SK-N-SH (cell line): Measurements from ENCODE around the gene PLB1. TPM values are rescaled to one million over a fixed set of nuclear protein-coding genes. Genes with fewer than 3 reads are reported as not detected.

Source experiments
- CTCF ChIA-PET: fragments of 300-600, 350-600 bp; formaldehyde crosslinking; extraction: SDS; loops from one replicate; lab custom pipeline; 2021; lab: Yijun Ruan, JAX
- POLR2A ChIA-PET: fragments of 350-600 bp; sonication (Branson Sonifier 250); formaldehyde crosslinking; extraction: SDS; loops from one replicate; lab custom pipeline; 2020; ENCODE audit warnings: antibody characterized with exemption, inconsistent platforms; lab: Yijun Ruan, JAX
- DNase-seq: peaks from one replicate; pipeline ENCODE4 v3.0.0; 2012
- H2AFZ ChIP-seq: fragments of 200-600 bp; sonication (generic); 2 replicates; pipeline ENCODE4 v1.8.1; 2016; ENCODE audit warnings: antibody characterized with exemption, mild to moderate bottlenecking, low read depth
- H3F3A ChIP-seq: fragments of 200-600 bp; sonication (generic); replicated peaks from 2 replicates; pipeline ENCODE3; 2016; ENCODE audit warnings: antibody characterized with exemption, mild to moderate bottlenecking; ENCODE audit not compliant: insufficient read depth
- H3K27ac ChIP-seq, 2 experiments: fragments of 200-500 bp in 1 of 2; fragments of 200-600 bp in 1 of 2; sonication (Bioruptor generic) in 1 of 2; sonication (generic), shearing (Covaris generic) in 1 of 2; 2 replicates each; pipeline versions ENCODE4 v1.5.1 to v1.6.1; 2014 to 2016; ENCODE audit warnings: low read depth in 2 of 2, inconsistent platforms in 1 of 2, low read length in 1 of 2, mild to moderate bottlenecking in 1 of 2, mixed read lengths in 1 of 2
- H3K27me3 ChIP-seq: fragments of 200-600 bp; sonication (generic), shearing (Covaris generic); 2 replicates; pipeline ENCODE4 v1.6.1; 2016; ENCODE audit warnings: mixed run types; ENCODE audit not compliant: insufficient read depth
- H3K36me3 ChIP-seq, 2 experiments: fragments of 200-500 bp in 1 of 2; fragments of 200-600 bp in 1 of 2; sonication (Bioruptor generic) in 1 of 2; sonication (generic) in 1 of 2; replicated peaks in 1 of 2; 2 replicates each; pipeline versions ENCODE3 to v1.5.1; 2014 to 2016; ENCODE audit warnings: low read length in 1 of 2, mild to moderate bottlenecking in 1 of 2; ENCODE audit not compliant: insufficient read depth in 2 of 2, control insufficient read depth in 1 of 2
- H3K4me1 ChIP-seq, 2 experiments: fragments of 200-500 bp in 1 of 2; fragments of 200-600 bp in 1 of 2; sonication (Bioruptor generic) in 1 of 2; sonication (generic), shearing (Covaris generic) in 1 of 2; 2 replicates each; pipeline versions ENCODE4 v1.5.1 to v1.6.1; 2014 to 2016; ENCODE audit warnings: low read depth in 1 of 2, low read length in 1 of 2, mixed run types in 1 of 2; ENCODE audit not compliant: insufficient read depth in 2 of 2, control insufficient read depth in 1 of 2
- H3K4me2 ChIP-seq: fragments of 200-600 bp; sonication (generic), shearing (Covaris generic); 2 replicates; pipeline ENCODE4 v1.6.1; 2017; ENCODE audit warnings: mixed run types
- H3K4me3 ChIP-seq, 2 experiments: fragments of 200-500 bp in 1 of 2; fragments of 200-600 bp in 1 of 2; sonication (Bioruptor generic) in 1 of 2; sonication (generic), shearing (Covaris generic) in 1 of 2; 2 replicates each; pipeline versions ENCODE4 v1.5.1 to v1.8.1; 2014 to 2016; ENCODE audit warnings: low read depth in 2 of 2, inconsistent platforms in 1 of 2, low read length in 1 of 2, mild to moderate bottlenecking in 1 of 2, mixed read lengths in 1 of 2, moderate library complexity in 1 of 2
- H3K79me2 ChIP-seq: fragments of 200-600 bp; sonication (generic); 2 replicates; pipeline ENCODE4 v1.8.1; 2017; ENCODE audit warnings: mild to moderate bottlenecking; ENCODE audit not compliant: insufficient read depth
- H3K9ac ChIP-seq: fragments of 200-600 bp; sonication (generic); 2 replicates; pipeline ENCODE4 v1.6.1; 2017; ENCODE audit warnings: mixed run types
- H3K9me2 ChIP-seq: fragments of 200-600 bp; sonication (generic); 2 replicates; pipeline ENCODE4 v1.6.1; 2017; ENCODE audit warnings: mixed run types
- H3K9me3 ChIP-seq: fragments of 200-600 bp; sonication (generic); 2 replicates; pipeline ENCODE4 v1.6.1; 2017; ENCODE audit warnings: mixed run types, mild to moderate bottlenecking, moderate library complexity
- H4K20me1 ChIP-seq: fragments of 200-600 bp; sonication (generic); 2 replicates; pipeline ENCODE4 v1.6.1; 2017; ENCODE audit warnings: mild to moderate bottlenecking, mixed run types; ENCODE audit not compliant: insufficient read depth
- CHD2 ChIP-seq: fragments of 150-350 bp; IDR thresholded peaks from 2 replicates; pipeline ENCODE4 v1.6.1; 2018; ENCODE audit warnings: low read length; ENCODE audit not compliant: partially characterized antibody
- CTCF ChIP-seq: fragments of 200-600 bp; sonication (generic); IDR thresholded peaks from 2 replicates; pipeline ENCODE4 v1.6.1; 2017; ENCODE audit warnings: antibody characterized with exemption, mild to moderate bottlenecking, moderate library complexity
- ELF1 ChIP-seq: IDR thresholded peaks from 2 replicates; pipeline ENCODE4 v1.4.0; 2012
- EP300 ChIP-seq, 2 experiments: IDR thresholded peaks; 2 replicates each; pipeline versions ENCODE4 v1.4.0 to v1.6.1; 2012; ENCODE audit warnings: borderline replicate concordance in 1 of 2, low read depth in 1 of 2, low read length in 1 of 2
- EZH2phosphoT487 ChIP-seq: fragments of 200-600 bp; sonication (generic); IDR thresholded peaks from 2 replicates; pipeline ENCODE4 v1.6.1; 2017; ENCODE audit warnings: low read depth, mixed run types, mild to moderate bottlenecking, antibody characterized with exemption, moderate library complexity, borderline replicate concordance
- FOXM1 ChIP-seq: IDR thresholded peaks from 2 replicates; pipeline ENCODE4 v1.4.0; 2012; ENCODE audit warnings: low read depth, mild to moderate bottlenecking
- GATA2 ChIP-seq: sonication (generic); formaldehyde crosslinking; IDR thresholded peaks from 2 replicates; pipeline ENCODE4 v1.5.0; 2020; ENCODE audit warnings: mild to moderate bottlenecking, missing genetic modification reagents
- IRF3 ChIP-seq: fragments of 150-350 bp; IDR thresholded peaks from 2 replicates; pipeline ENCODE4 v1.6.1; 2016; ENCODE audit warnings: mild to moderate bottlenecking, low read depth, low read length
- MAX ChIP-seq: IDR thresholded peaks from 2 replicates; pipeline ENCODE4 v1.4.0; 2012; ENCODE audit warnings: low read depth
- MEF2A ChIP-seq: IDR thresholded peaks from 2 replicates; pipeline ENCODE4 v1.4.0; 2012; ENCODE audit warnings: low read depth, borderline replicate concordance
- MXI1 ChIP-seq: IDR thresholded peaks from 2 replicates; pipeline ENCODE4 v1.6.1; 2012; ENCODE audit warnings: mild to moderate bottlenecking, low read depth, low read length, improper control_type of control experiment
- PBX3 ChIP-seq: IDR thresholded peaks from 2 replicates; pipeline ENCODE4; 2012
- REST ChIP-seq: IDR thresholded peaks from 2 replicates; pipeline ENCODE4 v1.6.1; 2012; ENCODE audit warnings: mild to moderate bottlenecking, low read depth, low read length, moderate library complexity
- SIN3A ChIP-seq: IDR thresholded peaks from 2 replicates; pipeline ENCODE4 v1.6.1; 2012; ENCODE audit warnings: low read depth, mild to moderate bottlenecking, low read length, moderate library complexity, borderline replicate concordance
- SMC3 ChIP-seq: IDR thresholded peaks from 2 replicates; pipeline ENCODE4 v1.6.1; 2012; ENCODE audit warnings: low read depth, low read length, improper control_type of control experiment
- TEAD4 ChIP-seq: IDR thresholded peaks from 2 replicates; pipeline ENCODE4 v1.4.0; 2012; ENCODE audit warnings: mild to moderate bottlenecking, borderline replicate concordance; ENCODE audit not compliant: insufficient read depth
- USF2 ChIP-seq: fragments of 150-350 bp; IDR thresholded peaks from 2 replicates; pipeline ENCODE4 v1.6.1; 2017; ENCODE audit warnings: antibody characterized with exemption, low read length, low read depth, borderline replicate concordance
- YY1 ChIP-seq: IDR thresholded peaks from 2 replicates; pipeline ENCODE4 v1.4.0; 2012; ENCODE audit warnings: low read depth, mild to moderate bottlenecking
- WGBS: methylation state at CpG from one replicate; pipeline ENCODE4 v1.1.6; 2017; ENCODE audit warnings: low lambda C conversion rate; 5-methylcytosine and 5-hydroxymethylcytosine counted together
- polyA plus RNA-seq, 3 experiments: library from polyadenylated mRNA; depleted of rRNA; stranded (reverse); fragments of >200 nt; gene quantifications; 2 replicates each; pipeline ENCODE4 v1.2.3, GENCODE V29; 2012

The PLB1 gene
- polyA plus RNA-seq, 1 of the 3 experiments (the other 2 are of a cell fraction) = 0.10 TPM

GRCh38 chr2:28595323-28595722, 99.5 kb downstream of the PLB1 start:
- H3K4me3 ChIP-seq = no peak overlapping the region
- no peak overlapping the region for H3K9ac ChIP-seq
- H3K27ac ChIP-seq = no peak overlapping the region
- POLR2A ChIA-PET = interaction anchor here (1.0 to 3.9 kb wide), 5 partner anchors 27 to 158 kb away, joined by 3 to 21 read pairs (median 5); partner anchors contain the start of gene PPP1CB
- H3F3A ChIP-seq = peaks cover 8% of the 10 kb centered on the region
- H3K27me3 ChIP-seq = no peaks in the 10 kb centered on the region
- no peaks in the 10 kb centered on the region for H3K36me3 ChIP-seq
- TF ChIP-seq REST (no peak), IRF3 (no peak), MXI1 (no peak), SMC3 (no peak), GATA2 (no peak), MEF2A (no peak), CTCF (no peak), CHD2 (no peak), MAX (no peak), TEAD4 (no peak), ELF1 (no peak), PBX3 (no peak), YY1 (no peak), EP300 (IDR thresholded peaks at IDR 0.05; ENCODE audit: borderline replicate concordance in 1 of 2, low read depth in 1 of 2, low read length in 1 of 2) (no peak), SIN3A (no peak), FOXM1 (no peak), EZH2phosphoT487 (no peak), USF2 (no peak)
- CTCF ChIA-PET = interaction anchor here (0.6 to 7.1 kb wide), 49 partner anchors 8 to 1520 kb away, joined by 3 to 109 read pairs (median 7); partner anchors contain the start of gene PPP1CB
- H2AFZ ChIP-seq = no peak overlapping the region
- no peak overlapping the region for H3K4me2 ChIP-seq
- no peak for DNase-seq
- H4K20me1 ChIP-seq = no peaks in the 10 kb centered on the region
- no peaks in the 10 kb centered on the region for H3K79me2 ChIP-seq
- WGBS = 90% methylated on average over 4 of the region's 4 CpGs
- H3K4me1 ChIP-seq = peaks cover 4 to 8% of the 10 kb centered on the region in 2 experiments; a peak in 2 of 4 replicates
- no peaks in the 10 kb centered on the region for H3K9me2 ChIP-seq
- no peaks in the 10 kb centered on the region for H3K9me3 ChIP-seq
